ENCODE measurements around the gene GXYLT2. TPM values are rescaled to one million over a fixed set of nuclear protein-coding genes. Genes with fewer than 3 reads are reported as not detected.

The GXYLT2 gene
- total and polyA plus RNA-seq, 2 of the 13 experiments (the other 11 are each of a cell fraction or from before 2014, with no cell fraction given): 4.3 to 6.9 TPM

DNA sequence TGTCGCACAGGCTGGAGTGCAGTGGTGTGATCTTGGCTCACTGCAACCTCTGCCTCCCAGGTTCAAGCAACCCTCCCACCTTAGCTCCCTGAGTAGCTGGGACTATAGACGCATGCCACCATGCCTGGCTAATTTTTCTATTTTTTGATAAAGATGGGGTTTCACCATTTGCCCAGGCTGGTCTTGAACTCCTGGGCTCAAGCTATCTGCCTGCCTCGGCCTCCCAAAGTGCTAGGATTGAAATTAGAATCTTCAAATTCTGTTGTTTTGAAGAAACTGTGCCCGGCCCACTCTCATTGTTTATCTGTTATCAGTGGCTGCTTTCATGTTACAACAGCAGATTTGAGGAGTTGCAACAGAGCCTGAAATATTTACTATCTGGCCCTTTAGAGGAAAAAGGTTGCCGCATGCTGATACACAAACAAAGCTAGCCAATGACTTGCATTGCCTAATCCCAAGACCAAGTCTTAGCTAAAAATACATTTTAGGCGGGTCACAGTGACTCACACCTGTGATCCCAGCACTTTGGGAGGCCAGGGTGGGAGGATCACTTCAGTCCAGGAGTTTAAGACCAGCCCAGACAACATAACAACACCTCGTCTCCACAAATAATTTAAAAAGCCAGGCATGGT is 65.6 kb downstream of the GXYLT2 start (continued):
- TF ChIP-seq HOXA5 (CRISPR knock-in tag; IDR thresholded peaks at IDR 0.05) (0 out of 2 replicates have a peak, but pooled peaks have one; percentile 34), ZFP82 (CRISPR knock-in tag; IDR thresholded peaks at IDR 0.05; ENCODE audit: borderline replicate concordance) (0 out of 2 replicates have a peak, but pooled peaks have one; percentile 51), SMARCC2 (IDR thresholded peaks at IDR 0.05) (no peak), ZNF230 (CRISPR knock-in tag; IDR thresholded peaks at IDR 0.05) (0 out of 2 replicates have a peak, but pooled peaks have one; percentile 8), NCOA2 (CRISPR knock-in tag; IDR thresholded peaks at IDR 0.05) (peak; percentile 94), ZSCAN22 (CRISPR knock-in tag; IDR thresholded peaks at IDR 0.05) (no peak), ZNF3 (CRISPR knock-in tag; IDR thresholded peaks at IDR 0.05) (no peak), ZFX (CRISPR knock-in tag; IDR thresholded peaks at IDR 0.05; ENCODE audit: low read depth) (no peak), GABPB1 (CRISPR knock-in tag; IDR thresholded peaks at IDR 0.05) (no peak)
- TF ChIP-seq, protein P1, sequence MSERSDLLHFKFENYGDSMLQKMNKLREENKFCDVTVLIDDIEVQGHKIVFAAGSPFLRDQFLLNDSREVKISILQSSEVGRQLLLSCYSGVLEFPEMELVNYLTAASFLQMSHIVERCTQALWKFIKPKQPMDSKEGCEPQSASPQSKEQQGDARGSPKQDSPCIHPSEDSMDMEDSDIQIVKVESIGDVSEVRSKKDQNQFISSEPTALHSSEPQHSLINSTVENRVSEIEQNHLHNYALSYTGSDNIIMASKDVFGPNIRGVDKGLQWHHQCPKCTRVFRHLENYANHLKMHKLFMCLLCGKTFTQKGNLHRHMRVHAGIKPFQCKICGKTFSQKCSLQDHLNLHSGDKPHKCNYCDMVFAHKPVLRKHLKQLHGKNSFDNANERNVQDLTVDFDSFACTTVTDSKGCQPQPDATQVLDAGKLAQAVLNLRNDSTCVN (CRISPR knock-in tag; IDR thresholded peaks at IDR 0.05; ENCODE audit: borderline replicate concordance): no peak
- TF ChIP-seq, protein P2, sequence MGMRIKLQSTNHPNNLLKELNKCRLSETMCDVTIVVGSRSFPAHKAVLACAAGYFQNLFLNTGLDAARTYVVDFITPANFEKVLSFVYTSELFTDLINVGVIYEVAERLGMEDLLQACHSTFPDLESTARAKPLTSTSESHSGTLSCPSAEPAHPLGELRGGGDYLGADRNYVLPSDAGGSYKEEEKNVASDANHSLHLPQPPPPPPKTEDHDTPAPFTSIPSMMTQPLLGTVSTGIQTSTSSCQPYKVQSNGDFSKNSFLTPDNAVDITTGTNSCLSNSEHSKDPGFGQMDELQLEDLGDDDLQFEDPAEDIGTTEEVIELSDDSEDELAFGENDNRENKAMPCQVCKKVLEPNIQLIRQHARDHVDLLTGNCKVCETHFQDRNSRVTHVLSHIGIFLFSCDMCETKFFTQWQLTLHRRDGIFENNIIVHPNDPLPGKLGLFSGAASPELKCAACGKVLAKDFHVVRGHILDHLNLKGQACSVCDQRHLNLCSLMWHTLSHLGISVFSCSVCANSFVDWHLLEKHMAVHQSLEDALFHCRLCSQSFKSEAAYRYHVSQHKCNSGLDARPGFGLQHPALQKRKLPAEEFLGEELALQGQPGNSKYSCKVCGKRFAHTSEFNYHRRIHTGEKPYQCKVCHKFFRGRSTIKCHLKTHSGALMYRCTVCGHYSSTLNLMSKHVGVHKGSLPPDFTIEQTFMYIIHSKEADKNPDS (CRISPR knock-in tag; IDR thresholded peaks at IDR 0.05): no peak
- TF ChIP-seq, protein P3, sequence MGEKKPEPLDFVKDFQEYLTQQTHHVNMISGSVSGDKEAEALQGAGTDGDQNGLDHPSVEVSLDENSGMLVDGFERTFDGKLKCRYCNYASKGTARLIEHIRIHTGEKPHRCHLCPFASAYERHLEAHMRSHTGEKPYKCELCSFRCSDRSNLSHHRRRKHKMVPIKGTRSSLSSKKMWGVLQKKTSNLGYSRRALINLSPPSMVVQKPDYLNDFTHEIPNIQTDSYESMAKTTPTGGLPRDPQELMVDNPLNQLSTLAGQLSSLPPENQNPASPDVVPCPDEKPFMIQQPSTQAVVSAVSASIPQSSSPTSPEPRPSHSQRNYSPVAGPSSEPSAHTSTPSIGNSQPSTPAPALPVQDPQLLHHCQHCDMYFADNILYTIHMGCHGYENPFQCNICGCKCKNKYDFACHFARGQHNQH (CRISPR knock-in tag; IDR thresholded peaks at IDR 0.05): peak; percentile 74; the same call in 1 of the 2 replicates
- TF ChIP-seq, protein P4, sequence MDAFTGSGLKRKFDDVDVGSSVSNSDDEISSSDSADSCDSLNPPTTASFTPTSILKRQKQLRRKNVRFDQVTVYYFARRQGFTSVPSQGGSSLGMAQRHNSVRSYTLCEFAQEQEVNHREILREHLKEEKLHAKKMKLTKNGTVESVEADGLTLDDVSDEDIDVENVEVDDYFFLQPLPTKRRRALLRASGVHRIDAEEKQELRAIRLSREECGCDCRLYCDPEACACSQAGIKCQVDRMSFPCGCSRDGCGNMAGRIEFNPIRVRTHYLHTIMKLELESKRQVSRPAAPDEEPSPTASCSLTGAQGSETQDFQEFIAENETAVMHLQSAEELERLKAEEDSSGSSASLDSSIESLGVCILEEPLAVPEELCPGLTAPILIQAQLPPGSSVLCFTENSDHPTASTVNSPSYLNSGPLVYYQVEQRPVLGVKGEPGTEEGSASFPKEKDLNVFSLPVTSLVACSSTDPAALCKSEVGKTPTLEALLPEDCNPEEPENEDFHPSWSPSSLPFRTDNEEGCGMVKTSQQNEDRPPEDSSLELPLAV (CRISPR knock-in tag; conservative IDR thresholded peaks at IDR 0.05; ENCODE audit: low read depth): no peak
- TF ChIP-seq, protein P5, sequence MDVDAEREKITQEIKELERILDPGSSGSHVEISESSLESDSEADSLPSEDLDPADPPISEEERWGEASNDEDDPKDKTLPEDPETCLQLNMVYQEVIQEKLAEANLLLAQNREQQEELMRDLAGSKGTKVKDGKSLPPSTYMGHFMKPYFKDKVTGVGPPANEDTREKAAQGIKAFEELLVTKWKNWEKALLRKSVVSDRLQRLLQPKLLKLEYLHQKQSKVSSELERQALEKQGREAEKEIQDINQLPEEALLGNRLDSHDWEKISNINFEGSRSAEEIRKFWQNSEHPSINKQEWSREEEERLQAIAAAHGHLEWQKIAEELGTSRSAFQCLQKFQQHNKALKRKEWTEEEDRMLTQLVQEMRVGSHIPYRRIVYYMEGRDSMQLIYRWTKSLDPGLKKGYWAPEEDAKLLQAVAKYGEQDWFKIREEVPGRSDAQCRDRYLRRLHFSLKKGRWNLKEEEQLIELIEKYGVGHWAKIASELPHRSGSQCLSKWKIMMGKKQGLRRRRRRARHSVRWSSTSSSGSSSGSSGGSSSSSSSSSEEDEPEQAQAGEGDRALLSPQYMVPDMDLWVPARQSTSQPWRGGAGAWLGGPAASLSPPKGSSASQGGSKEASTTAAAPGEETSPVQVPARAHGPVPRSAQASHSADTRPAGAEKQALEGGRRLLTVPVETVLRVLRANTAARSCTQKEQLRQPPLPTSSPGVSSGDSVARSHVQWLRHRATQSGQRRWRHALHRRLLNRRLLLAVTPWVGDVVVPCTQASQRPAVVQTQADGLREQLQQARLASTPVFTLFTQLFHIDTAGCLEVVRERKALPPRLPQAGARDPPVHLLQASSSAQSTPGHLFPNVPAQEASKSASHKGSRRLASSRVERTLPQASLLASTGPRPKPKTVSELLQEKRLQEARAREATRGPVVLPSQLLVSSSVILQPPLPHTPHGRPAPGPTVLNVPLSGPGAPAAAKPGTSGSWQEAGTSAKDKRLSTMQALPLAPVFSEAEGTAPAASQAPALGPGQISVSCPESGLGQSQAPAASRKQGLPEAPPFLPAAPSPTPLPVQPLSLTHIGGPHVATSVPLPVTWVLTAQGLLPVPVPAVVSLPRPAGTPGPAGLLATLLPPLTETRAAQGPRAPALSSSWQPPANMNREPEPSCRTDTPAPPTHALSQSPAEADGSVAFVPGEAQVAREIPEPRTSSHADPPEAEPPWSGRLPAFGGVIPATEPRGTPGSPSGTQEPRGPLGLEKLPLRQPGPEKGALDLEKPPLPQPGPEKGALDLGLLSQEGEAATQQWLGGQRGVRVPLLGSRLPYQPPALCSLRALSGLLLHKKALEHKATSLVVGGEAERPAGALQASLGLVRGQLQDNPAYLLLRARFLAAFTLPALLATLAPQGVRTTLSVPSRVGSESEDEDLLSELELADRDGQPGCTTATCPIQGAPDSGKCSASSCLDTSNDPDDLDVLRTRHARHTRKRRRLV (CRISPR knock-in tag; IDR thresholded peaks at IDR 0.05): no peak
- TF ChIP-seq, protein P6, sequence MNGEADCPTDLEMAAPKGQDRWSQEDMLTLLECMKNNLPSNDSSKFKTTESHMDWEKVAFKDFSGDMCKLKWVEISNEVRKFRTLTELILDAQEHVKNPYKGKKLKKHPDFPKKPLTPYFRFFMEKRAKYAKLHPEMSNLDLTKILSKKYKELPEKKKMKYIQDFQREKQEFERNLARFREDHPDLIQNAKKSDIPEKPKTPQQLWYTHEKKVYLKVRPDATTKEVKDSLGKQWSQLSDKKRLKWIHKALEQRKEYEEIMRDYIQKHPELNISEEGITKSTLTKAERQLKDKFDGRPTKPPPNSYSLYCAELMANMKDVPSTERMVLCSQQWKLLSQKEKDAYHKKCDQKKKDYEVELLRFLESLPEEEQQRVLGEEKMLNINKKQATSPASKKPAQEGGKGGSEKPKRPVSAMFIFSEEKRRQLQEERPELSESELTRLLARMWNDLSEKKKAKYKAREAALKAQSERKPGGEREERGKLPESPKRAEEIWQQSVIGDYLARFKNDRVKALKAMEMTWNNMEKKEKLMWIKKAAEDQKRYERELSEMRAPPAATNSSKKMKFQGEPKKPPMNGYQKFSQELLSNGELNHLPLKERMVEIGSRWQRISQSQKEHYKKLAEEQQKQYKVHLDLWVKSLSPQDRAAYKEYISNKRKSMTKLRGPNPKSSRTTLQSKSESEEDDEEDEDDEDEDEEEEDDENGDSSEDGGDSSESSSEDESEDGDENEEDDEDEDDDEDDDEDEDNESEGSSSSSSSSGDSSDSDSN (CRISPR knock-in tag; IDR thresholded peaks at IDR 0.05): no peak

Measured in HepG2 (cell line).